ENCODE results near the gene PCNX3.

The PCNX3 gene

GRCh38 chr11:65611028-65611757 is 4.4 kb upstream of the PCNX3 start:
- in situ Hi-C loops (cut with HindIII; ENCODE audit: low pct_unique_long_range_greater_than_20kb, low sequenced_read_pairs), result no loop called here
- no peak for DNase-seq (ENCODE audit: low read depth in 1 of 2, low spot score in 1 of 2)
- TF ChIP-seq JUND (IDR thresholded peaks at IDR 0.05; ENCODE audit: low read depth), result no peak

- DNase-seq (ENCODE audit: low read depth in 1 of 2, low spot score in 1 of 2), result no peak
- in situ Hi-C loops (cut with HindIII; ENCODE audit: low pct_unique_long_range_greater_than_20kb, low sequenced_read_pairs), result no loop called here
- no peak for TF ChIP-seq JUND (IDR thresholded peaks at IDR 0.05; ENCODE audit: low read depth)
These were observed 3.6 kb upstream of the PCNX3 start for GRCh38 chr11:65611758-65612603.

- no peak for DNase-seq (ENCODE audit: low read depth in 1 of 2, low spot score in 1 of 2)
- in situ Hi-C loops (cut with HindIII; ENCODE audit: low pct_unique_long_range_greater_than_20kb, low sequenced_read_pairs), result no loop called here
- TF ChIP-seq JUND (IDR thresholded peaks at IDR 0.05; ENCODE audit: low read depth), result no peak
These were observed 2.9 kb upstream of the PCNX3 start for GRCh38 chr11:65612691-65613090.

GRCh38 chr11:65613091-65613928 is 2.3 kb upstream of the PCNX3 start:
- in situ Hi-C loops (cut with HindIII; ENCODE audit: low pct_unique_long_range_greater_than_20kb, low sequenced_read_pairs), result no loop called here

GRCh38 chr11:65615950-65616574 is 486 bp downstream of the PCNX3 start:
- TF ChIP-seq JUND (IDR thresholded peaks at IDR 0.05; ENCODE audit: low read depth), result no peak
- peak; percentile 67 to 70 for DNase-seq (ENCODE audit: low read depth in 1 of 2, low spot score in 1 of 2)
- in situ Hi-C loops (cut with HindIII; ENCODE audit: low pct_unique_long_range_greater_than_20kb, low sequenced_read_pairs), result no loop called here

More at GRCh38 chr11:65613091-65613928, 2.3 kb upstream of the PCNX3 start:
- DNase-seq (ENCODE audit: low read depth in 1 of 2, low spot score in 1 of 2), result peak in 1 of 2 experiments; percentile 58
- no peak for TF ChIP-seq JUND (IDR thresholded peaks at IDR 0.05; ENCODE audit: low read depth)

- TF ChIP-seq JUND (IDR thresholded peaks at IDR 0.05; ENCODE audit: low read depth), result no peak
- no peak for DNase-seq (ENCODE audit: low read depth in 1 of 2, low spot score in 1 of 2)
- in situ Hi-C loops (cut with HindIII; ENCODE audit: low pct_unique_long_range_greater_than_20kb, low sequenced_read_pairs), result no loop called here
These were observed 1.0 kb downstream of the PCNX3 start for GRCh38 chr11:65616575-65617001.

GRCh38 chr11:65617136-65617850 is 1.7 kb downstream of the PCNX3 start:
- in situ Hi-C loops (cut with HindIII; ENCODE audit: low pct_unique_long_range_greater_than_20kb, low sequenced_read_pairs), result no loop called here
- DNase-seq (ENCODE audit: low read depth in 1 of 2, low spot score in 1 of 2), result no peak
- no peak for TF ChIP-seq JUND (IDR thresholded peaks at IDR 0.05; ENCODE audit: low read depth)

GRCh38 chr11:65617990-65618751 is 2.6 kb downstream of the PCNX3 start:
- no peak for DNase-seq (ENCODE audit: low read depth in 1 of 2, low spot score in 1 of 2)
- in situ Hi-C loops (cut with HindIII; ENCODE audit: low pct_unique_long_range_greater_than_20kb, low sequenced_read_pairs), result no loop called here
- TF ChIP-seq JUND (IDR thresholded peaks at IDR 0.05; ENCODE audit: low read depth), result no peak

GRCh38 chr11:65618763-65619162 is 3.2 kb downstream of the PCNX3 start:
- DNase-seq (ENCODE audit: low read depth in 1 of 2, low spot score in 1 of 2), result no peak
- in situ Hi-C loops (cut with HindIII; ENCODE audit: low pct_unique_long_range_greater_than_20kb, low sequenced_read_pairs), result no loop called here
- no peak for TF ChIP-seq JUND (IDR thresholded peaks at IDR 0.05; ENCODE audit: low read depth)

GRCh38 chr11:65619281-65619928 is 3.8 kb downstream of the PCNX3 start:
- DNase-seq (ENCODE audit: low read depth in 1 of 2, low spot score in 1 of 2), result no peak
- TF ChIP-seq JUND (IDR thresholded peaks at IDR 0.05; ENCODE audit: low read depth), result no peak
- in situ Hi-C loops (cut with HindIII; ENCODE audit: low pct_unique_long_range_greater_than_20kb, low sequenced_read_pairs), result no loop called here
